Testis (tissue), 3 donors: ENCODE data around the gene KIF4B. TPM values are rescaled to one million over a fixed set of nuclear protein-coding genes. Genes with fewer than 3 reads are reported as not detected.
"Not testable (repeated sequence)": the region's sequence is repeated elsewhere in the genome, so short reads cannot be mapped to it uniquely, and the experiment has no call there.

Experiments
- DNase-seq: peaks from one replicate; pipeline ENCODE4 v3.0.0-alpha.2; 2019
- H3K27ac ChIP-seq, 2 donors: fragments of 200-600 bp; sonication (generic); one replicate each; pipeline ENCODE4 v1.5.1; 2019
- H3K27me3 ChIP-seq: fragments of 200-600 bp; sonication (generic); one replicate; pipeline ENCODE4 v1.5.1; 2019
- H3K36me3 ChIP-seq: fragments of 200-600 bp; sonication (generic); one replicate; pipeline ENCODE4 v1.5.1; 2017; ENCODE audit warnings: low read depth; ENCODE audit errors: missing control alignments
- H3K4me1 ChIP-seq: fragments of 200-600 bp; sonication (generic); one replicate; pipeline ENCODE4 v1.5.1; 2019
- H3K4me3 ChIP-seq, 2 donors: fragments of 200-600 bp; sonication (generic); one replicate each; pipeline ENCODE4 v1.5.1; 2017 to 2019
- H3K9me3 ChIP-seq: fragments of 200-600 bp; sonication (generic); one replicate; pipeline ENCODE4 v1.5.1; 2017
- POLR2A ChIP-seq: fragments of 450-650 bp; IDR thresholded peaks from one replicate; pipeline ENCODE4 v1.6.1; 2017; ENCODE audit warnings: antibody characterized with exemption, mild to moderate bottlenecking, moderate library complexity
- WGBS, 2 donors: methylation state at CpG; one replicate each; pipeline ENCODE4 v1.1.5; 2018; 5-methylcytosine and 5-hydroxymethylcytosine counted together
- intact Hi-C: fragments of 100-400 bp; cut with DNase I; formaldehyde crosslinking; loops from one replicate; pipeline ENCODE4 v1.15.1; 2023; ENCODE audit warnings: low total_unique reads
- polyA plus RNA-seq: library from polyadenylated mRNA; stranded (reverse); fragments of 350-450 nt; fragmentation: Illumina TruSeq; extraction: RNeasy Lipid Tissue Mini Kit (QIAGEN cat#74804); gene quantifications from one replicate; pipeline ENCODE4 v1.2.3, GENCODE V29; 2014; ENCODE audit warnings: low read depth, low replicate concordance; ENCODE audit not compliant: insufficient read depth
- total RNA-seq, 2 donors: library from RNA; depleted of rRNA; stranded (reverse); fragments of >200 nt; gene quantifications; one replicate each; pipeline ENCODE4 v1.2.3, GENCODE V29; 2016
- TF ChIP-seq, protein P1 (sequence below), 3 experiments: fragments of 450-650 bp in 2 of 3; fragments of 200-600 bp in 1 of 3; sonication (generic) in 1 of 3; IDR thresholded peaks; one replicate each; pipeline ENCODE4 v1.5.1; 2016 to 2019; ENCODE audit warnings: antibody characterized with exemption in 3 of 3, mild to moderate bottlenecking in 2 of 3, moderate library complexity in 1 of 3

Gene KIF4B
- total and polyA plus RNA-seq, 3 donors from 2014 or later: 3.0 to 10.6 (median 6.6) TPM

DNA sequence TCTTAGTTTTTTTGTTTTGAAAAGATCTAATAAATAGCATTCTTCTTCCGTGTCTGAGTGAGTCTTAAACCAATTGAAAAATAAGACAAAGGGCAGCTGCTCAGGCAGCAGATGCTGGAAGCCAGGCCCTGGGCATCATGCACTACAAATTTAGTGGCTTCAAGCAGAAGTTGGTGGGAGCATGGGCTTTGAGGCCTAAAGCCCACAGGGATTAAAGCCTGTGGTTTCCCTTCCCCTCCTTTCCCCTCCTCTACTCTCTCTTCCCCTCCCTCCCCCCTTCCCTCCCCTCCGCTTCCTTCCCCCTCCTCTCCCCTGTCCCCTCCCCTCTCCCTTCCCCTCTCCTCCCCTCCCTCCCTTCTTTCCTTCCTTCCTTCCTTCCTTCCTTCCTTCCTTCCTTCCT lies 20.1 kb upstream of the KIF4B start:
- no peaks in the 10 kb centered on the region for H3K9me3 ChIP-seq
- no peak for DNase-seq
- H3K4me3 ChIP-seq: no peak overlapping the region
- no peaks in the 10 kb centered on the region for H3K4me1 ChIP-seq
- H3K36me3 ChIP-seq: no peaks in the 10 kb centered on the region
- H3K27me3 ChIP-seq: no peaks in the 10 kb centered on the region
- H3K27ac ChIP-seq: no peak overlapping the region
- WGBS, 2 donors: 72 to 83% methylated on average over 2 of the region's 2 CpGs
- intact Hi-C loops: no loop called here
- no peak for TF ChIP-seq POLR2A
- TF ChIP-seq, protein P1, sequence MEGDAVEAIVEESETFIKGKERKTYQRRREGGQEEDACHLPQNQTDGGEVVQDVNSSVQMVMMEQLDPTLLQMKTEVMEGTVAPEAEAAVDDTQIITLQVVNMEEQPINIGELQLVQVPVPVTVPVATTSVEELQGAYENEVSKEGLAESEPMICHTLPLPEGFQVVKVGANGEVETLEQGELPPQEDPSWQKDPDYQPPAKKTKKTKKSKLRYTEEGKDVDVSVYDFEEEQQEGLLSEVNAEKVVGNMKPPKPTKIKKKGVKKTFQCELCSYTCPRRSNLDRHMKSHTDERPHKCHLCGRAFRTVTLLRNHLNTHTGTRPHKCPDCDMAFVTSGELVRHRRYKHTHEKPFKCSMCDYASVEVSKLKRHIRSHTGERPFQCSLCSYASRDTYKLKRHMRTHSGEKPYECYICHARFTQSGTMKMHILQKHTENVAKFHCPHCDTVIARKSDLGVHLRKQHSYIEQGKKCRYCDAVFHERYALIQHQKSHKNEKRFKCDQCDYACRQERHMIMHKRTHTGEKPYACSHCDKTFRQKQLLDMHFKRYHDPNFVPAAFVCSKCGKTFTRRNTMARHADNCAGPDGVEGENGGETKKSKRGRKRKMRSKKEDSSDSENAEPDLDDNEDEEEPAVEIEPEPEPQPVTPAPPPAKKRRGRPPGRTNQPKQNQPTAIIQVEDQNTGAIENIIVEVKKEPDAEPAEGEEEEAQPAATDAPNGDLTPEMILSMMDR (IDR thresholded peaks at IDR 0.05): no peak

DNA sequence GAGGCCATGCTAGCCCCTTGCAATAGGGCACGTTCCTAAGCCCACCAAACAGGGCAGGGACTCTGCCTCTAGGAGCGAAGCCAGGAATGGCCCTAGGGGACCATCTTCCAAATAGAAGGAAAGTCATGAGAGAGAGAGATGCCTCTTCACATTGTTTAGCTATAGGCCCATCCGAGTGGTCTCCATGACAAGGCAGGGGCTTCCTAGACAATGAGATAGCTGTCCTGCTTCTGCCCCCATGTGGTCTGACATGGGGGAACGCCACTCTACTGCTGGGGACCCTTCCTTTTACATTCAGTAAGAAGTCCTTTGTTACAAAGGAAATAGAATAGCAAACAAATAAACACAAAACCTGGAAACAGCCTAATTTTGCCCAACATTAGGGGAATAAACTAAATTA lies 17.9 kb upstream of the KIF4B start:
- Histone ChIP-seq H3K36me3 (no peaks in the 10 kb centered on the region), H3K9me3 (no peaks in the 10 kb centered on the region), H3K27me3 (no peaks in the 10 kb centered on the region), H3K4me1 (no peaks in the 10 kb centered on the region), H3K27ac (no peak overlapping the region), H3K4me3 (no peak overlapping the region)
- TF ChIP-seq POLR2A: no peak
- TF ChIP-seq, protein P1 (IDR thresholded peaks at IDR 0.05): no peak
- DNase-seq: no peak
- 77 to 80% methylated on average over 4 of the region's 4 CpGs for WGBS, 2 donors
- intact Hi-C loops: no loop called here

DNA sequence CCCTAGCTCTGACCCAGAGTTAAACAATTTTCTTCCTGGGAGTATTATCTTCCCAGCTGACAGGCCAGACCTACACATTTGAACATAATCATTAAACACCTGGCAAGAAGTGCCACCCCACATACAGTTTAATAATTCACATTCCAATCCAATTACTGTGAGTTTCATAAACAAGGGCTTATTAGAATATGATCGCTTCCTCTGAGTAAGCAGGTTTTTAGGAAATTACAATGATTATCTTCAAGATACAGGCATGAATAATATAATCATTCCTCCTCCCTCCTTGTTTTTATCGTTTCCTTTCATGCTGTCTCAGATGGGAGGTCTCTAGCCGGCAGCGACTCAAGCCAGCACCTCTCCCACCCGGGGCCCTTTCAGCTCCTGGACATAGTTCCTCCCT lies 15.8 kb upstream of the KIF4B start:
- H3K27me3 ChIP-seq: no peaks in the 10 kb centered on the region
- no peaks in the 10 kb centered on the region for H3K36me3 ChIP-seq
- DNase-seq: no peak
- H3K27ac ChIP-seq: no peak overlapping the region
- intact Hi-C loops: no loop called here
- TF ChIP-seq, protein P1 (IDR thresholded peaks at IDR 0.05): no peak
- TF ChIP-seq POLR2A: no peak
- H3K4me3 ChIP-seq: no peak overlapping the region
- no peaks in the 10 kb centered on the region for H3K9me3 ChIP-seq
- 60 to 65% methylated on average over 5 of the region's 5 CpGs for WGBS, 2 donors
- H3K4me1 ChIP-seq: no peaks in the 10 kb centered on the region

DNA sequence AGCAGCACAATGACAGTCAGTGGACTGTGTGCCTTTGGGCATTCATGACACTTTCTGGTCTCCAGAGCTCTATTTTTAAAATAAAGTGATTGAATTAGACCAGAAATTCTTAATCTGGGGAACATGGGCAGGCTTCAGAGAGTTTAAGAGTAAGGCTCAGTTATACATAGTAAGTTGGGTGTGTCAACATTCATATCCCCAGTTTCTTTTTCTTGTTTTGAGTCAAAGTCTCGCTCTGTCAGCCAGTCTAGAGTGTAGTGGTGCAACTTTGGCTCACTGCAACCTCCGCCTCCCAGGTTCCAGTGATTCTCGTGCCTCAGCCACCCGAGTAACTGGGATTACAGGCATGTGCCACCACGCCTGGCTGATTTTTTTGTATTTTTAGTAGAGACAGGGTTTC lies 13.7 kb upstream of the KIF4B start:
- Histone ChIP-seq H3K27me3 (no peaks in the 10 kb centered on the region), H3K4me3 (no peak overlapping the region)

DNA sequence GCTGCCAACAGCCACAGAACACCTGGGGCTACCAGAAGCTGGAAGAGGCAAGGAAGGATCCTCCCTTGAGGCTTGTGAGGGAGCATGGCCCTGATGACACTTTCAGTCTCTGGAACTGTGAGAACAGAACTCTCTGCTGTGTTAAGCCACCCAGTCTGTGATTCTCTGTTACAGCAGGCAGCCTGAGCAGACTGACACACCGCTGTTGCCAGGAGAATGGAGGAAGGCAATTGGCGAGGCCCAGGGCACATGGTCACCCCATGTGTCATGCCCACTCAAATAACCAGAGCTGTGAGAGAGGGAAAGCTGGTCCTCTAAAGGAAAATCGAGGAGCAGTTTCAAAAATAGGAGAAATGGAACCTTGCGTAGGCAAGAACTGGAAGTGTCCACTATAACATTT lies 12.0 kb upstream of the KIF4B start:
- no peaks in the 10 kb centered on the region for H3K27me3 ChIP-seq
- no peaks in the 10 kb centered on the region for H3K36me3 ChIP-seq
- H3K9me3 ChIP-seq: no peaks in the 10 kb centered on the region
- WGBS, 2 donors: 96% methylated on average over 4 of the region's 4 CpGs
- H3K27ac ChIP-seq: no peak overlapping the region
- intact Hi-C loops: no loop called here
- no peak overlapping the region for H3K4me3 ChIP-seq
- no peak for TF ChIP-seq POLR2A
- TF ChIP-seq, protein P1 (IDR thresholded peaks at IDR 0.05): no peak
- H3K4me1 ChIP-seq: no peaks in the 10 kb centered on the region
- no peak for DNase-seq

More for the DNA sequence above, 13.7 kb upstream of the KIF4B start:
- intact Hi-C loops: no loop called here
- WGBS, 2 donors: 91 to 94% methylated on average over 5 of the region's 5 CpGs
- TF ChIP-seq, protein P1 (IDR thresholded peaks at IDR 0.05): no peak
- no peak for TF ChIP-seq POLR2A
- H3K4me1 ChIP-seq: no peaks in the 10 kb centered on the region
- H3K36me3 ChIP-seq: no peaks in the 10 kb centered on the region
- DNase-seq: no peak
- no peaks in the 10 kb centered on the region for H3K9me3 ChIP-seq
- H3K27ac ChIP-seq: no peak overlapping the region

DNA sequence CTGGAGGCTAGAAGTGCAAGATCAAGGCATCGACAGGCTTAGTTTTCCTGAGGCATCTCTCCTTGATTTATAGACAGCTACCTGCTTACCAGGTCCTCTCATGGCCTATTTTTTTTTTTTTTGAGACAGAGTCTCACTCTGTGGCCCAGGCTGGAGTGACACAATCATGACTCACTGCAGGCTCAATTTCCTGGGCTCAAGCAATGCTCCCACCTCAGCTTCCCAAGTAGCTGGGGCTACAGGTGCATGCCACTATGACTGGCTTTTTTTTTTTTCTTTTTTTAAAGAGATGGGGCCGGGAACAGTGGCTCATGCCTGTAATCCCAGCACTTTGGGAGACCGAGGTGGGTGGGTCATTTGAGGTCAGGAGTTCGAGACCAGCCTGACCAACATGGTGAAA lies 10.8 kb upstream of the KIF4B start:
- intact Hi-C loops: not testable (repeated sequence)
- WGBS, 2 donors: 89 to 93% methylated on average over 4 of the region's 4 CpGs

More for the DNA sequence above, 10.8 kb upstream of the KIF4B start:
- H3K36me3 ChIP-seq, H3K9me3 ChIP-seq, H3K27me3 ChIP-seq, H3K4me3 ChIP-seq, H3K27ac ChIP-seq, H3K4me1 ChIP-seq, DNase-seq: not testable (repeated sequence)
